B cell (primary cell): Measurements from ENCODE around the gene GNRHR. TPM values are rescaled to one million over a fixed set of nuclear protein-coding genes. Genes with fewer than 3 reads are reported as not detected.

Experiments used
- ATAC-seq: fragments of 200-7000 bp; cut with Tn5 transposase; one replicate; pipeline ENCODE4 v1.10.0; 2021; ENCODE audit warnings: low read depth, mild to moderate bottlenecking, moderate number of reproducible peaks, moderate library complexity
- CTCF ChIA-PET: fragments of 350-600 bp; sonication (Branson Sonifier 250); formaldehyde crosslinking; loops from one replicate; lab custom pipeline; 2021; ENCODE audit warnings: antibody characterized with exemption, inconsistent platforms; lab: Charles Lee
- POLR2A ChIA-PET: fragments of 350-600 bp; sonication (Branson Sonifier 250); formaldehyde crosslinking; loops from one replicate; lab custom pipeline; 2021; ENCODE audit warnings: antibody characterized with exemption; lab: Charles Lee
- DNase-seq: peaks from one replicate; pipeline ENCODE4 v3.0.0; 2013
- H2AFZ ChIP-seq: 2 replicates; pipeline ENCODE4 v1.6.1; 2012; ENCODE audit warnings: mild to moderate bottlenecking, low read depth, low read length; ENCODE audit not compliant: insufficient read depth, poor library complexity, severe bottlenecking
- H3K27ac ChIP-seq, 2 donors: 1 replicate in 1 of 2; 2 replicates in 1 of 2; pipeline ENCODE4 v1.5.1; 2012 to 2013; ENCODE audit warnings: low read length in 2 of 2, mild to moderate bottlenecking in 2 of 2, moderate library complexity in 1 of 2
- H3K27me3 ChIP-seq, 4 experiments: fragments of 200-600 bp in 1 of 4; sonication (generic) in 1 of 4; replicated peaks in 1 of 4; 1 replicate in 2 of 4; 2 replicates in 2 of 4; pipeline versions ENCODE4 v1.6.1 to v1.7.0; 2013 to 2016; ENCODE audit warnings: low read length in 3 of 4, mild to moderate bottlenecking in 2 of 4, mixed read lengths in 1 of 4, moderate library complexity in 1 of 4; ENCODE audit not compliant: insufficient read depth in 4 of 4, control insufficient read depth in 3 of 4; ENCODE audit errors: control extremely low read depth in 1 of 4
- H3K36me3 ChIP-seq, 2 experiments: replicated peaks in 1 of 2; 1 replicate in 1 of 2; 2 replicates in 1 of 2; pipeline versions ENCODE4 v1.6.1 to v1.7.1; 2013; ENCODE audit warnings: low read length in 1 of 2; ENCODE audit not compliant: insufficient read depth in 2 of 2, control insufficient read depth in 1 of 2; ENCODE audit errors: control extremely low read depth in 1 of 2, extremely low read depth in 1 of 2
- H3K4me1 ChIP-seq, 2 donors: fragments of 200-600 bp in 1 of 2; sonication (generic) in 1 of 2; 1 replicate in 1 of 2; 2 replicates in 1 of 2; pipeline versions ENCODE4 v1.5.1 to v1.6.1; 2013 to 2017; ENCODE audit warnings: low read length in 2 of 2; ENCODE audit not compliant: control insufficient read depth in 2 of 2, insufficient read depth in 2 of 2
- H3K4me2 ChIP-seq: replicated peaks from 2 replicates; pipeline ENCODE3; 2012; ENCODE audit warnings: mild to moderate bottlenecking, low read depth, low read length; ENCODE audit not compliant: poor library complexity, severe bottlenecking
- H3K4me3 ChIP-seq, 5 experiments: fragments of 200-600 bp in 1 of 5; sonication (generic) in 1 of 5; 1 replicate in 3 of 5; 2 replicates in 2 of 5; pipeline versions ENCODE4 v1.5.1 to v1.7.0; 2011 to 2016; ENCODE audit warnings: low read length in 4 of 5, mild to moderate bottlenecking in 4 of 5, low read depth in 2 of 5, control low read depth in 1 of 5, moderate library complexity in 1 of 5; ENCODE audit not compliant: insufficient read depth in 1 of 5; ENCODE audit errors: control extremely low read depth in 1 of 5, extremely low read depth in 1 of 5
- H3K79me2 ChIP-seq: fragments of 200-600 bp; sonication (generic); one replicate; pipeline ENCODE4 v1.6.0; 2016; ENCODE audit warnings: low read length; ENCODE audit not compliant: control insufficient read depth, insufficient read depth
- H3K9ac ChIP-seq: fragments of 200-600 bp; sonication (generic); 2 replicates; pipeline ENCODE4 v1.6.1; 2017; ENCODE audit warnings: mild to moderate bottlenecking, low read length, moderate library complexity
- H3K9me3 ChIP-seq, 3 donors: one replicate each; pipeline versions ENCODE4 v1.6.1 to v1.7.1; 2013; ENCODE audit warnings: low read length in 2 of 3; ENCODE audit not compliant: control insufficient read depth in 2 of 3, insufficient read depth in 1 of 3; ENCODE audit errors: control extremely low read depth in 1 of 3
- H4K20me1 ChIP-seq: 2 replicates; pipeline ENCODE4 v1.6.0; 2012; ENCODE audit warnings: mild to moderate bottlenecking, low read length; ENCODE audit not compliant: insufficient read depth, control insufficient read depth, poor library complexity, severe bottlenecking
- H3K27ac Mint-ChIP-seq: one replicate; pipeline ENCODE4 v1.8.0; 2021; ENCODE audit warnings: mixed read lengths
- H3K27me3 Mint-ChIP-seq: one replicate; pipeline ENCODE4 v1.8.0; 2021; ENCODE audit warnings: mixed read lengths
- H3K4me1 Mint-ChIP-seq: one replicate; pipeline ENCODE4 v1.8.0; 2021; ENCODE audit warnings: mixed read lengths
- H3K4me3 Mint-ChIP-seq: one replicate; pipeline ENCODE4 v1.8.0; 2021; ENCODE audit warnings: mixed read lengths
- H3K9me3 Mint-ChIP-seq: one replicate; pipeline ENCODE4 v1.8.0; 2022; ENCODE audit warnings: mixed read lengths; ENCODE audit not compliant: insufficient read depth
- CTCF ChIP-seq: fragments of 200-600 bp; IDR thresholded peaks from one replicate; pipeline ENCODE4 v1.8.0; 2022; ENCODE audit warnings: antibody characterized with exemption, mild to moderate bottlenecking
- EZH2 ChIP-seq: IDR thresholded peaks from 2 replicates; pipeline ENCODE4 v1.6.1; 2012; ENCODE audit warnings: borderline replicate concordance, low read depth, mild to moderate bottlenecking, moderate library complexity, low read length; ENCODE audit not compliant: insufficient read depth, poor library complexity, severe bottlenecking
- WGBS: methylation state at CpG from one replicate; pipeline ENCODE4 v1.1.5; 2013; ENCODE audit warnings: missing lambda C conversion rate; ENCODE audit not compliant: insufficient coverage; 5-methylcytosine and 5-hydroxymethylcytosine counted together
- intact Hi-C: fragments of 100-400 bp; cut with micrococcal nuclease; formaldehyde crosslinking; loops from one replicate; pipeline ENCODE4 v1.10.0; 2022
- polyA plus RNA-seq: library from polyadenylated mRNA; depleted of rRNA; stranded (reverse); fragments of >200 nt; gene quantifications from 2 replicates; pipeline ENCODE4 v1.2.3, GENCODE V29; 2012
- total RNA-seq, 2 donors: library from RNA; stranded (reverse); fragments of 120-200 nt in 1 of 2; gene quantifications; 1 replicate in 1 of 2; 2 replicates in 1 of 2; pipeline versions ENCODE4 v1.2.3 to v1.2.4, GENCODE V29; 2013 to 2022

GNRHR gene
- total and polyA plus RNA-seq, 2 donors (not counting 1 experiment from before 2014, with no cell fraction given), result not detected

GRCh38 chr4:67755974-67756373 lies 1.8 kb upstream of the GNRHR start:
- H3K27me3 Mint-ChIP-seq, result no peaks in the 10 kb centered on the region
- H3K4me1 Mint-ChIP-seq, result no peaks in the 10 kb centered on the region
- H3K27ac ChIP-seq, result no peak overlapping the region
- H3K27ac Mint-ChIP-seq, result no peak overlapping the region
- no peaks in the 10 kb centered on the region for H3K9me3 Mint-ChIP-seq
- no peaks in the 10 kb centered on the region for H3K4me1 ChIP-seq
- H3K79me2 ChIP-seq, result no peaks in the 10 kb centered on the region
- DNase-seq, result no peak
- no peak overlapping the region for H3K9ac ChIP-seq
- POLR2A ChIA-PET, result no interaction called here
- CTCF ChIA-PET, result interaction anchor here (1.6 to 2.3 kb wide), 2 partner anchors 9 to 11 kb away, joined by 6 to 9 read pairs; no protein-coding TSS in a partner anchor
- no peaks in the 10 kb centered on the region for H3K36me3 ChIP-seq
- WGBS, result 100% methylated on average over 1 of the region's 1 CpG
- intact Hi-C loops, result no loop called here
- H3K4me3 ChIP-seq, result no peak overlapping the region
- ATAC-seq, result no peak
- no peaks in the 10 kb centered on the region for H4K20me1 ChIP-seq
- no peaks in the 10 kb centered on the region for H3K27me3 ChIP-seq
- no peak overlapping the region for H3K4me2 ChIP-seq
- no peaks in the 10 kb centered on the region for H3K9me3 ChIP-seq
- no peak overlapping the region for H3K4me3 Mint-ChIP-seq
- TF ChIP-seq EZH2 (no peak), CTCF (no peak)
- no peak overlapping the region for H2AFZ ChIP-seq

GRCh38 chr4:67751260-67751659 lies 2.9 kb downstream of the GNRHR start:
- no peak overlapping the region for H3K4me3 Mint-ChIP-seq
- H3K9ac ChIP-seq, result no peak overlapping the region
- H3K9me3 ChIP-seq, result no peaks in the 10 kb centered on the region
- no peak overlapping the region for H3K4me3 ChIP-seq
- no peaks in the 10 kb centered on the region for H3K4me1 Mint-ChIP-seq
- no peak overlapping the region for H3K27ac Mint-ChIP-seq
- H3K79me2 ChIP-seq, result no peaks in the 10 kb centered on the region
- no peak overlapping the region for H3K27ac ChIP-seq
- no peaks in the 10 kb centered on the region for H3K27me3 ChIP-seq
- no peak for DNase-seq
- H3K4me2 ChIP-seq, result no peak overlapping the region
- H3K36me3 ChIP-seq, result no peaks in the 10 kb centered on the region
- ChIA-PET POLR2A (no interaction called here), CTCF (no interaction called here)
- intact Hi-C loops, result no loop called here
- H2AFZ ChIP-seq, result no peak overlapping the region
- no peak for ATAC-seq
- TF ChIP-seq EZH2 (no peak), CTCF (no peak)
- H3K4me1 ChIP-seq, result no peaks in the 10 kb centered on the region
- no CpG with 5 or more reads among the region's 1 CpG for WGBS
- H3K9me3 Mint-ChIP-seq, result no peaks in the 10 kb centered on the region
- H4K20me1 ChIP-seq, result no peaks in the 10 kb centered on the region
- H3K27me3 Mint-ChIP-seq, result no peaks in the 10 kb centered on the region
